Peyer's patch (tissue), 4 donors: ENCODE data around the gene GLCCI1.

Experiments used
- CTCF ChIP-seq, 6 experiments: fragments of 450-650 bp in 4 of 6; fragments of 200-600 bp in 2 of 6; sonication (generic) in 1 of 6; IDR thresholded peaks; one replicate each; pipeline ENCODE4 v1.5.1; 2017 to 2019; ENCODE audit warnings: antibody characterized with exemption in 6 of 6, mild to moderate bottlenecking in 3 of 6, moderate library complexity in 1 of 6
- POLR2A ChIP-seq, 2 donors: fragments of 450-650 bp; IDR thresholded peaks; one replicate each; pipeline ENCODE4 v1.5.1; 2017; ENCODE audit warnings: antibody characterized with exemption in 2 of 2, mild to moderate bottlenecking in 2 of 2, moderate library complexity in 2 of 2

- TF ChIP-seq POLR2A (IDR thresholded peaks at IDR 0.05) (no peak), CTCF (IDR thresholded peaks at IDR 0.05) (no peak)
These were observed 72.3 kb downstream of the GLCCI1 start for GRCh38 chr7:8040768-8041369.
